ENCODE results near the gene B3GNT7.

Gene B3GNT7

DNA sequence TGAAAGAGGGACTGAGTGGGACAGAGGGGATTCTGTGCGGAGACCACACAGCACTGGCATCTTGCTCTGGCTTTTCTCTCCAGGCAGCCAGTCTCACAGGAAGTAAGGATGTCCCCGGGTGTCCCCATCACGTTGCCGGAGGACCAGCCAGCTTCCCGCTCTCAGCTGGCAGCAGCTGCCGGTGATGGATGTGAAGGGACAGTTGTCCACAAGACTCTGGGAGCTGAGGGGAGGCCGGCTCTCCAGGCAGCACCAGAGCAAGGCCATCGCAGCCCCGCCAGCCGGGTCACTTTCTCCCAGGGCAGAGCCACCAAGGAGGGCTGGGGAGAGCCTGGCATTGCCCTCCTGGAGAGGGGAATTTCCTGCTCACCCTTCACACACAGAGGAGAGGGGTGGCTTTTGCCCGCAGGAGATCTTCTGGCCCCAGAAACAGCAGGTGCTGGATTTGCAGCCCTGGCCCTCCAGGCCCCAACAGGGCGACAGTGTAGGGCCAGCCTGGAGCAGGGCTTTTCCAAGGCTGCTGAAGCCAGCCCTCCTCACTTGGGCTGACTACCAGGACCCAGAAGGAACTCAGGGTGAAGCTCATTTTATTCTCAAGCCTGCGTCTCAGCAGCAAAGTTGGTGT lies 24.0 kb upstream of the B3GNT7 start:
- no peak overlapping the region for H3K4ac ChIP-seq (ENCODE audit: low read depth, low read length)
- H3K23ac ChIP-seq (ENCODE audit: low read length) = no peak overlapping the region
- H4K8ac ChIP-seq (ENCODE audit: low read depth, low read length) = no peak overlapping the region
- no peak overlapping the region for H3K4me2 ChIP-seq (ENCODE audit: low read length)
- H2BK120ac ChIP-seq (ENCODE audit: insufficient read depth, low read length, poor library complexity) = no peak overlapping the region
- no peak overlapping the region for H2BK5ac ChIP-seq (ENCODE audit: low read depth, low read length, poor library complexity)
- H2BK12ac ChIP-seq (ENCODE audit: low read length) = no peak overlapping the region
- no peaks in the 10 kb centered on the region for H3K36me3 ChIP-seq (ENCODE audit: control insufficient read depth in 1 of 2, insufficient read depth in 2 of 2, low read length in 2 of 2)
- no peaks in the 10 kb centered on the region for H3K9me3 ChIP-seq (ENCODE audit: insufficient read depth, low read depth, low read length)
- H3K4me1 ChIP-seq (ENCODE audit: control insufficient read depth in 1 of 2, insufficient read depth in 2 of 2, low read length in 2 of 2) = peaks cover 3% of the 10 kb centered on the region in 2 experiments
- H4K91ac ChIP-seq (ENCODE audit: low read depth, low read length) = no peak overlapping the region
- no peak overlapping the region for H2AK5ac ChIP-seq (ENCODE audit: low read length)
- whole genome bisulfite sequencing (ENCODE audit: extremely low coverage, insufficient coverage, insufficient read length) = no CpG with 5 or more reads among the region's 13 CpGs
- DNase-seq = no peak
- no peak overlapping the region for H4K12ac ChIP-seq (ENCODE audit: low read depth, low read length)
- H3K4me3 ChIP-seq (ENCODE audit: low read depth, low read length) = no peak overlapping the region
- H3K14ac ChIP-seq (ENCODE audit: low read length) = no peak overlapping the region
- no peaks in the 10 kb centered on the region for H3K79me2 ChIP-seq (ENCODE audit: control insufficient read depth, insufficient read depth, low read length, poor library complexity)
- H3K9ac ChIP-seq (ENCODE audit: low read length) = no peak overlapping the region
- no peaks in the 10 kb centered on the region for H3K79me1 ChIP-seq (ENCODE audit: low read length)
- H2AFZ ChIP-seq (ENCODE audit: insufficient read depth, low read length, poor library complexity) = no peak overlapping the region
- H3K27ac ChIP-seq (ENCODE audit: low read depth, low read length) = no peak overlapping the region
- no peak overlapping the region for H3K18ac ChIP-seq (ENCODE audit: low read length)
- H3K27me3 ChIP-seq (ENCODE audit: insufficient read depth, low read length) = no peaks in the 10 kb centered on the region

DNA sequence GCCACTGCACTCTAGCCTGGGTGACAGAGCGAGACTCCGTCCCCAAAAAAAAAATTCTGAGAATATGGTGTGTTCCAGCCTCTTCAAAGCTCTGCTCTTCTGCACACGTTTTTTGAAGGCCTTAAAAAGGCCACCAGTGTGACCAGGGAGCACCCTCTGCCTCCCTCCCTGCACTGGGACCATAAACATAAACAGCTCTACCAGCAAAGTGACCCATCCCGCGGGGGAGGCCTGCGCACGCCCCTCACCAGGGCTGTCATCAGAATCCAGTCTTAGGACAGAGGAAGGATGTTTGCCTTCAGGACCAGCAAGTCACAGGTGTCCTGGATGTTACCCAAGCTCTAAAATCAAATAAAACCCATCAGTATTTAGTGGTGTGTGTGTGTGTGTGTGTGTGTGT lies 23.2 kb upstream of the B3GNT7 start:
- WGBS (ENCODE audit: extremely low coverage, insufficient coverage, insufficient read length) = no CpG with 5 or more reads among the region's 7 CpGs
- H3K79me2 ChIP-seq (ENCODE audit: control insufficient read depth, insufficient read depth, low read length, poor library complexity) = no peaks in the 10 kb centered on the region
- no peaks in the 10 kb centered on the region for H3K36me3 ChIP-seq (ENCODE audit: control insufficient read depth in 1 of 2, insufficient read depth in 2 of 2, low read length in 2 of 2)
- H3K4me1 ChIP-seq (ENCODE audit: control insufficient read depth in 1 of 2, insufficient read depth in 2 of 2, low read length in 2 of 2) = peaks cover 3% of the 10 kb centered on the region in 2 experiments
- H3K9me3 ChIP-seq (ENCODE audit: insufficient read depth, low read depth, low read length) = peaks cover 2% of the 10 kb centered on the region
- H2BK12ac ChIP-seq (ENCODE audit: low read length) = no peak overlapping the region
- H3K9ac ChIP-seq (ENCODE audit: low read length) = no peak overlapping the region
- no peak overlapping the region for H4K8ac ChIP-seq (ENCODE audit: low read depth, low read length)
- H3K27me3 ChIP-seq (ENCODE audit: insufficient read depth, low read length) = no peaks in the 10 kb centered on the region
- no peak overlapping the region for H2AFZ ChIP-seq (ENCODE audit: insufficient read depth, low read length, poor library complexity)
- H2BK5ac ChIP-seq (ENCODE audit: low read depth, low read length, poor library complexity) = no peak overlapping the region
- no peak overlapping the region for H3K27ac ChIP-seq (ENCODE audit: low read depth, low read length)
- no peak overlapping the region for H2BK120ac ChIP-seq (ENCODE audit: insufficient read depth, low read length, poor library complexity)
- no peak overlapping the region for H4K12ac ChIP-seq (ENCODE audit: low read depth, low read length)
- DNase-seq = no peak
- H3K14ac ChIP-seq (ENCODE audit: low read length) = no peak overlapping the region
- no peak overlapping the region for H3K18ac ChIP-seq (ENCODE audit: low read length)
- H3K23ac ChIP-seq (ENCODE audit: low read length) = no peak overlapping the region
- H3K4ac ChIP-seq (ENCODE audit: low read depth, low read length) = no peak overlapping the region
- H3K4me3 ChIP-seq (ENCODE audit: low read depth, low read length) = no peak overlapping the region
- H3K79me1 ChIP-seq (ENCODE audit: low read length) = no peaks in the 10 kb centered on the region
- H4K91ac ChIP-seq (ENCODE audit: low read depth, low read length) = no peak overlapping the region
- no peak overlapping the region for H3K4me2 ChIP-seq (ENCODE audit: low read length)
- H2AK5ac ChIP-seq (ENCODE audit: low read length) = no peak overlapping the region

DNA sequence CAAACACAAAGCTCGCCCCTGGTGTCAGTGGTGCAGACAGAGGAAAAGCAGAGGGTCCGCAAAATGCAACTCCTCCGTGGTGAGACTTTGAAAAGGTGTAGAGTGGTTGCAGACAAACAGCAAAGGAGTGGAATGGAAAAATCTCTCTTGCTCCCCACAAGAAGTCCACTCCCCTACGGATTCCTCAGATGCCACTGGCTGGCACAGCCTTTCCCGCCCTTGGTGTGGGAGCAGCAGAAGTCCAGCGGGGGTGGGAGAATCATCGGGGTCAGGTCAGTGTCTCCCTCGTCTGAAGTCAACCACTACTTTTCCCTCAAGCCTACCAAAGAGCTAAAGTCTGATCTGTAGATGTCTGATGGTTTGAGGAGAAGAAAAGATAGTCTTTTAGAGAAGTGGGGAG lies 22.3 kb upstream of the B3GNT7 start:
- Histone ChIP-seq H2AK5ac (ENCODE audit: low read length) (no peak overlapping the region), H3K4ac (ENCODE audit: low read depth, low read length) (no peak overlapping the region), H3K9ac (ENCODE audit: low read length) (no peak overlapping the region), H3K4me2 (ENCODE audit: low read length) (no peak overlapping the region), H3K36me3 (ENCODE audit: control insufficient read depth in 1 of 2, insufficient read depth in 2 of 2, low read length in 2 of 2) (no peaks in the 10 kb centered on the region), H3K23ac (ENCODE audit: low read length) (no peak overlapping the region), H3K14ac (ENCODE audit: low read length) (no peak overlapping the region), H3K18ac (ENCODE audit: low read length) (no peak overlapping the region), H2BK5ac (ENCODE audit: low read depth, low read length, poor library complexity) (no peak overlapping the region), H4K8ac (ENCODE audit: low read depth, low read length) (no peak overlapping the region), H3K27ac (ENCODE audit: low read depth, low read length) (no peak overlapping the region), H2AFZ (ENCODE audit: insufficient read depth, low read length, poor library complexity) (no peak overlapping the region), H3K4me1 (ENCODE audit: control insufficient read depth in 1 of 2, insufficient read depth in 2 of 2, low read length in 2 of 2) (peaks cover 5 to 6% of the 10 kb centered on the region in 2 experiments), H3K4me3 (ENCODE audit: low read depth, low read length) (no peak overlapping the region), H3K79me1 (ENCODE audit: low read length) (no peaks in the 10 kb centered on the region), H4K91ac (ENCODE audit: low read depth, low read length) (no peak overlapping the region), H2BK120ac (ENCODE audit: insufficient read depth, low read length, poor library complexity) (no peak overlapping the region), H4K12ac (ENCODE audit: low read depth, low read length) (no peak overlapping the region), H3K27me3 (ENCODE audit: insufficient read depth, low read length) (no peaks in the 10 kb centered on the region), H2BK12ac (ENCODE audit: low read length) (no peak overlapping the region), H3K79me2 (ENCODE audit: control insufficient read depth, insufficient read depth, low read length, poor library complexity) (no peaks in the 10 kb centered on the region), H3K9me3 (ENCODE audit: insufficient read depth, low read depth, low read length) (peaks cover 2% of the 10 kb centered on the region)
- no CpG with 5 or more reads among the region's 8 CpGs for WGBS (ENCODE audit: extremely low coverage, insufficient coverage, insufficient read length)
- no peak for DNase-seq

DNA sequence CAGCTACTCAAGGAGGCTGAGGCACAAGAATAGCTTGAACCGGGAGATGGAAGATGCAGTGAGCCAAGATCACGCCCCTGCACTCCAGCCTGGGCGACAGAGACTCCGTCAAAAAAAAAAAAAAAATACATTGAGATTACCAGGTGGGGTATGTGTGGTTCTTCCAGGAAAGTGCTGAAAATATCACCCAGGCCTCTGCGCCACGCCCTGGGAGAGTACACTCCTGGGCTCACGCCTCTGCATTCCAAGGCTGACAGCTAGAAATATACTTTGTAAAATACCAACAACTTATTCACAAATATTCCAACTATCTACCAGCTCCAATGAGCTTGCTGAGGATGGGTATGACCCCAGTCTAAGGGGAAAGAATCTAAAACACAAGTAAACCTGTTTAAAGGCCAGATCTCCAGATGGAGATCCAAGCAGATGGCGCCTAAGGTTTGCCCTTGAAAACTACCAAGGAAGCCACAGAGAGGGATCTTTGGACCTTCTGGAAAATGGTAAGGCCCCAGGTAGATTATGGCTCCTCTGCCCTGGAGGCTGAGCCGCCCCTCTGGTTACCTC lies 21.6 kb upstream of the B3GNT7 start:
- Histone ChIP-seq H4K91ac (ENCODE audit: low read depth, low read length) (no peak overlapping the region), H3K23ac (ENCODE audit: low read length) (no peak overlapping the region), H3K4me1 (ENCODE audit: control insufficient read depth in 1 of 2, insufficient read depth in 2 of 2, low read length in 2 of 2) (peaks cover 10 to 11% of the 10 kb centered on the region in 2 experiments), H2BK120ac (ENCODE audit: insufficient read depth, low read length, poor library complexity) (no peak overlapping the region), H3K36me3 (ENCODE audit: control insufficient read depth in 1 of 2, insufficient read depth in 2 of 2, low read length in 2 of 2) (no peaks in the 10 kb centered on the region), H3K79me1 (ENCODE audit: low read length) (no peaks in the 10 kb centered on the region), H4K12ac (ENCODE audit: low read depth, low read length) (no peak overlapping the region), H3K9me3 (ENCODE audit: insufficient read depth, low read depth, low read length) (peaks cover 2% of the 10 kb centered on the region), H3K27ac (ENCODE audit: low read depth, low read length) (no peak overlapping the region), H3K4me3 (ENCODE audit: low read depth, low read length) (no peak overlapping the region), H3K4me2 (ENCODE audit: low read length) (no peak overlapping the region), H3K4ac (ENCODE audit: low read depth, low read length) (no peak overlapping the region), H3K18ac (ENCODE audit: low read length) (no peak overlapping the region), H2AK5ac (ENCODE audit: low read length) (no peak overlapping the region), H2AFZ (ENCODE audit: insufficient read depth, low read length, poor library complexity) (no peak overlapping the region), H2BK12ac (ENCODE audit: low read length) (no peak overlapping the region), H3K14ac (ENCODE audit: low read length) (no peak overlapping the region), H3K79me2 (ENCODE audit: control insufficient read depth, insufficient read depth, low read length, poor library complexity) (no peaks in the 10 kb centered on the region), H3K9ac (ENCODE audit: low read length) (no peak overlapping the region), H2BK5ac (ENCODE audit: low read depth, low read length, poor library complexity) (no peak overlapping the region), H4K8ac (ENCODE audit: low read depth, low read length) (no peak overlapping the region), H3K27me3 (ENCODE audit: insufficient read depth, low read length) (no peaks in the 10 kb centered on the region)
- WGBS (ENCODE audit: extremely low coverage, insufficient coverage, insufficient read length) = no CpG with 5 or more reads among the region's 9 CpGs
- DNase-seq = peak; percentile 78 to 88
